Large intestine (tissue), 3 donors: ENCODE data around the gene SMIM21. TPM values are rescaled to one million over a fixed set of nuclear protein-coding genes. Genes with fewer than 3 reads are reported as not detected.

ENCODE experiments used
- DNase-seq, 2 donors: peaks; one replicate each; pipeline versions ENCODE4 v3.0.0 to v3.0.0-alpha.2; 2013
- H3K27ac ChIP-seq: one replicate; pipeline ENCODE4 v1.5.1; 2013; ENCODE audit warnings: low read length
- H3K27me3 ChIP-seq: 2 replicates; pipeline ENCODE4 v1.6.1; 2013; ENCODE audit warnings: low read length; ENCODE audit not compliant: control insufficient read depth, insufficient read depth
- H3K36me3 ChIP-seq: 2 replicates; pipeline ENCODE4 v1.6.1; 2013; ENCODE audit warnings: low read length; ENCODE audit not compliant: control insufficient read depth, insufficient read depth
- H3K4me1 ChIP-seq: one replicate; pipeline ENCODE4 v1.6.1; 2013; ENCODE audit warnings: low read length; ENCODE audit not compliant: control insufficient read depth, insufficient read depth
- H3K4me3 ChIP-seq: one replicate; pipeline ENCODE4 v1.5.1; 2013; ENCODE audit warnings: low read length
- H3K9me3 ChIP-seq: one replicate; pipeline ENCODE4 v1.6.1; 2013; ENCODE audit warnings: mild to moderate bottlenecking, low read depth, low read length, moderate library complexity; ENCODE audit not compliant: control insufficient read depth
- WGBS: methylation state at CpG from one replicate; pipeline ENCODE4 v1.1.5; 2013; ENCODE audit warnings: low lambda C conversion rate; ENCODE audit not compliant: insufficient coverage; 5-methylcytosine and 5-hydroxymethylcytosine counted together
- polyA plus RNA-seq: library from polyadenylated mRNA; unstranded; fragments of 120-200 nt; gene quantifications from one replicate; pipeline ENCODE4 v1.2.1, GENCODE V29; 2013

The SMIM21 gene
- polyA plus RNA-seq, 1 donor: not detected

- no peak overlapping the region for H3K27ac ChIP-seq
- WGBS: 100% methylated on average over 1 of the region's 4 CpGs
These were observed 22.2 kb downstream of the SMIM21 start for GRCh38 chr18:75405351-75405750.

GRCh38 chr18:75400366-75400765 lies 27.1 kb downstream of the SMIM21 start:
- Histone ChIP-seq H3K36me3 (no peaks in the 10 kb centered on the region), H3K4me3 (no peak overlapping the region), H3K27me3 (peaks cover 9% of the 10 kb centered on the region), H3K27ac (no peak overlapping the region), H3K4me1 (no peaks in the 10 kb centered on the region), H3K9me3 (no peaks in the 10 kb centered on the region)
- DNase-seq: no peak
- WGBS: no CpG with 5 or more reads among the region's 3 CpGs

More at GRCh38 chr18:75405351-75405750, 22.2 kb downstream of the SMIM21 start:
- Histone ChIP-seq H3K4me1 (peaks cover 8% of the 10 kb centered on the region), H3K36me3 (no peaks in the 10 kb centered on the region), H3K9me3 (no peaks in the 10 kb centered on the region), H3K27me3 (peaks cover 4% of the 10 kb centered on the region), H3K4me3 (no peak overlapping the region)
- DNase-seq: no peak

- Histone ChIP-seq H3K27ac (no peak overlapping the region), H3K36me3 (no peaks in the 10 kb centered on the region), H3K4me3 (no peak overlapping the region), H3K9me3 (no peaks in the 10 kb centered on the region), H3K4me1 (no peaks in the 10 kb centered on the region), H3K27me3 (peaks cover 16% of the 10 kb centered on the region)
- no peak for DNase-seq
- 100% methylated on average over 1 of the region's 7 CpGs for WGBS
These were observed 32.4 kb downstream of the SMIM21 start for GRCh38 chr18:75395137-75395536.

GRCh38 chr18:75393721-75394120 lies 33.8 kb downstream of the SMIM21 start:
- Histone ChIP-seq H3K27me3 (peaks cover 14% of the 10 kb centered on the region), H3K4me3 (no peak overlapping the region), H3K36me3 (no peaks in the 10 kb centered on the region), H3K9me3 (no peaks in the 10 kb centered on the region), H3K4me1 (no peaks in the 10 kb centered on the region), H3K27ac (no peak overlapping the region)
- WGBS: 37% methylated on average over 3 of the region's 5 CpGs
- DNase-seq: no peak

- no peak overlapping the region for H3K27ac ChIP-seq
- no peaks in the 10 kb centered on the region for H3K4me1 ChIP-seq
- no CpG with 5 or more reads among the region's 10 CpGs for WGBS
- no peak overlapping the region for H3K4me3 ChIP-seq
- DNase-seq: no peak
- peaks cover 14% of the 10 kb centered on the region for H3K27me3 ChIP-seq
- no peaks in the 10 kb centered on the region for H3K36me3 ChIP-seq
- no peaks in the 10 kb centered on the region for H3K9me3 ChIP-seq
These were observed 35.3 kb downstream of the SMIM21 start for GRCh38 chr18:75392226-75392578.

- Histone ChIP-seq H3K36me3 (no peaks in the 10 kb centered on the region), H3K27ac (no peak overlapping the region), H3K9me3 (no peaks in the 10 kb centered on the region), H3K4me3 (no peak overlapping the region), H3K27me3 (peaks cover 14% of the 10 kb centered on the region), H3K4me1 (no peaks in the 10 kb centered on the region)
- no peak for DNase-seq
- WGBS: no CpG with 5 or more reads among the region's 21 CpGs
These were observed 36.0 kb downstream of the SMIM21 start for GRCh38 chr18:75391279-75392225.

GRCh38 chr18:75390854-75391253 lies 36.6 kb downstream of the SMIM21 start:
- Histone ChIP-seq H3K36me3 (no peaks in the 10 kb centered on the region), H3K4me3 (no peak overlapping the region), H3K27me3 (peaks cover 12% of the 10 kb centered on the region), H3K9me3 (no peaks in the 10 kb centered on the region), H3K4me1 (no peaks in the 10 kb centered on the region), H3K27ac (no peak overlapping the region)
- WGBS: no CpG with 5 or more reads among the region's 2 CpGs
- DNase-seq: no peak

- H3K36me3 ChIP-seq: no peaks in the 10 kb centered on the region
- peaks cover 3% of the 10 kb centered on the region for H3K9me3 ChIP-seq
- H3K4me3 ChIP-seq: no peak overlapping the region
- no CpG with 5 or more reads among the region's 4 CpGs for WGBS
- H3K4me1 ChIP-seq: no peaks in the 10 kb centered on the region
- H3K27ac ChIP-seq: no peak overlapping the region
- no peak for DNase-seq
- H3K27me3 ChIP-seq: peaks cover 3% of the 10 kb centered on the region
These were observed 43.4 kb downstream of the SMIM21 start for GRCh38 chr18:75384144-75384543.

GRCh38 chr18:75378376-75379315 lies 48.9 kb downstream of the SMIM21 start:
- Histone ChIP-seq H3K36me3 (no peaks in the 10 kb centered on the region), H3K4me3 (no peak overlapping the region), H3K4me1 (no peaks in the 10 kb centered on the region), H3K27me3 (peaks cover under 1% of the 10 kb centered on the region), H3K9me3 (peaks cover under 1% of the 10 kb centered on the region), H3K27ac (no peak overlapping the region)
- WGBS: no CpG with 5 or more reads among the region's 22 CpGs
- DNase-seq: no peak

GRCh38 chr18:75377926-75378325 lies 49.6 kb downstream of the SMIM21 start:
- H3K36me3 ChIP-seq: no peaks in the 10 kb centered on the region
- no peaks in the 10 kb centered on the region for H3K4me1 ChIP-seq
- no peak overlapping the region for H3K27ac ChIP-seq
- no peaks in the 10 kb centered on the region for H3K27me3 ChIP-seq
- no peak for DNase-seq
- peaks cover 2% of the 10 kb centered on the region for H3K9me3 ChIP-seq
- no peak overlapping the region for H3K4me3 ChIP-seq
- 83% methylated on average over 3 of the region's 10 CpGs for WGBS
